Activated CD8-positive, alpha-beta T cell treated with anti-CD3 and anti-CD28 coated beads, Interleukin-2, amount 10 ng/mL, durations not matched to agents 7 days and 5 days (primary cell): Measurements from ENCODE around the gene PRKAR1A. TPM values are rescaled to one million over a fixed set of nuclear protein-coding genes. Genes with fewer than 3 reads are reported as not detected.
"Not testable (repeated sequence)": the region's sequence is repeated elsewhere in the genome, so short reads cannot be mapped to it uniquely, and the experiment has no call there.

ENCODE experiments used
- ATAC-seq: fragments of 150-1000 bp; cut with Tn5 transposase; one replicate; pipeline ENCODE4 v1.10.0; 2021; ENCODE audit warnings: moderate library complexity
- CTCF ChIA-PET: fragments of 350-600 bp; sonication (Branson Sonifier 250); formaldehyde crosslinking; loops from one replicate; lab custom pipeline; 2021; ENCODE audit warnings: antibody characterized with exemption; lab: Charles Lee
- POLR2A ChIA-PET: fragments of 350-600 bp; sonication (Branson Sonifier 250); formaldehyde crosslinking; loops from one replicate; lab custom pipeline; 2021; ENCODE audit warnings: antibody characterized with exemption; lab: Charles Lee
- DNase-seq: peaks from one replicate; pipeline ENCODE4 v3.0.0-alpha.2; 2020
- H3K27ac Mint-ChIP-seq: one replicate; pipeline ENCODE4 v1.8.0; 2021; ENCODE audit warnings: mild to moderate bottlenecking, mixed read lengths
- H3K27me3 Mint-ChIP-seq: one replicate; pipeline ENCODE4 v1.8.0; 2021; ENCODE audit warnings: low read depth, mixed read lengths
- H3K36me3 Mint-ChIP-seq: one replicate; pipeline ENCODE4 v1.8.0; 2021; ENCODE audit warnings: low read depth, mixed read lengths
- H3K4me1 Mint-ChIP-seq: one replicate; pipeline ENCODE4 v1.8.0; 2021; ENCODE audit warnings: low read depth, mixed read lengths
- H3K4me3 Mint-ChIP-seq: one replicate; pipeline ENCODE4 v1.8.0; 2021; ENCODE audit warnings: mild to moderate bottlenecking, mixed read lengths
- H3K9me3 Mint-ChIP-seq: one replicate; pipeline ENCODE4 v1.8.0; 2022; ENCODE audit warnings: mixed read lengths; ENCODE audit not compliant: insufficient read depth
- total RNA-seq, 2 experiments: library from RNA; stranded (reverse); gene quantifications; one replicate each; pipeline ENCODE4 v1.2.3, GENCODE V29; 2021

PRKAR1A gene
- total RNA-seq, 2 experiments from 2014 or later: 210 to 221 TPM

DNA sequence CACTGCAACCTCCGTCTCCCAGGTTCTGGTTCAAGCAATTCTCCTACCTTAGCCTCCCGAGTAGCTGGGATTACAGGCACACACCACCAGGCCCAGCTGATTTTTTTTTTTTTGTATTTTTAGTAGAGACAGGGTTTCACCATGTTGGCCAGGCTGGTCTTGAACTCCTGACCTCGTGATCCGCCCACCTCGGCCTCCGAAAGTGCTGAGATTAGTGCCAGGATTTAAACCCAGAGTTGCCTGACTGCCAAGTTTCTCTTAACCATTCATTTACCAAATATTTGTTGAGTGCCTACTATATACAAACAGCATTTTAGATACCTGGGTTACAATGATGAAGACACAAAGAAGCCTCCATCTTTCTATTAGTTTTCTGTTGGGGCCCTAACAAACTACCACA, 70.6 kb downstream of the PRKAR1A start:
- POLR2A ChIA-PET, H3K27ac Mint-ChIP-seq, H3K4me3 Mint-ChIP-seq, H3K27me3 Mint-ChIP-seq, H3K9me3 Mint-ChIP-seq, CTCF ChIA-PET, DNase-seq, ATAC-seq, H3K36me3 Mint-ChIP-seq, H3K4me1 Mint-ChIP-seq: not testable (repeated sequence)

DNA sequence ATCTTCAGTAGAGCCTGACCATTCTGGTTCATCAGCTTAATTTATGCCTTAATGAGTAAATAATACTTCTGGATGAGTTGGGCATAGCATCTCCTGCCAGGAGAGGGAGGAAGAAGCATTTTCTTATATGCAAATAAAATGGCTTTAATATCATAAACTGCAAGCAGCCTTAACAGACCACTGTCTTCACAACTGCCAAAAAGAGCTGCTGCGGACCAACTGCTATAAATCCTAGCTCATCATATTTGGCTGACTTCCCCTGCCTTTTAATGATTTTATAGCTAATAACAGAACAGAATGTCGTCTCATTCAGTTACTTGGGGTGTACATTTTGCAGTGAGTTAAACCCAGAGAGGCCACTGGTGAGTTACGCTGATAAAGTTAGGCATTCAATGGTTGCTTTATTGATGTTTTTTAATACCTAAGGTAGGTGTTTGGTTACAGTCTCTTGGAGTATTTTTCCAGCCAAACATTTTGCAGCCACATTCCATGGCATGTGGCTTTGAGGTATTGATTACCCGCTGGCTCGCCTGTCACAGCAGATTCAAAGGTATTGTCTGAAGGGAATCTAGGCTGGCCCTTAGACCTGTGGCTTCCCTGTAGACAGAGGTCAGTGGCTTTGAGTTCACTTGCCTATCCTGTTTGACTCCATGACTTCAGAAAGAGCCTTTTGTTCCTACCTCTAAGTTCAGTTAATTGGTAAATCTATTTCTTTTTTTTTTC, 72.5 kb downstream of the PRKAR1A start:
- Mint-ChIP-seq H3K27me3 (peaks cover 7% of the 10 kb centered on the region), H3K27ac (no peak overlapping the region), H3K36me3 (no peaks in the 10 kb centered on the region), H3K4me3 (no peak overlapping the region), H3K4me1 (no peaks in the 10 kb centered on the region), H3K9me3 (no peaks in the 10 kb centered on the region)
- POLR2A ChIA-PET: no interaction called here
- CTCF ChIA-PET: no interaction called here
- ATAC-seq (no peak), DNase-seq (no peak)

DNA sequence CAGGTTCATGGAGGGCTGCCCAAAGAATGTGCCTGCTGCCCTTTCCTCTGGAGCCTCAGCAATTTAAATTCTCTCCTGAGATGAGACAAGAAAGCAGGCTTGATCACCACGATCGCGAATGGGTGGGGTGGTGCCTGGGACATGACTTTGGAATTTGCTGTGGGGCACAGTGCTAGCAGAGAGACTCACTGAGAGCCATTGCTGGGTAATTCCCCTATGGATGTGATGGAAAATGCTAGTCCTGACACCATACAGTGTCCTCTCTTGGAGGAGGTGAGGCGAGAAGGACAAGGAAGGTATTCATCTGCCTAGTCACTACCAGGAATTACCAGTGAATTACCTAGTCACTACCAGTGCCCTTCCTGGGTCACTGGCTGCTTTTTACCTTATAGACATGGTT, 73.4 kb downstream of the PRKAR1A start:
- no peak overlapping the region for H3K27ac Mint-ChIP-seq
- no peak overlapping the region for H3K4me3 Mint-ChIP-seq
- ATAC-seq: no peak
- H3K9me3 Mint-ChIP-seq: no peaks in the 10 kb centered on the region
- no peaks in the 10 kb centered on the region for H3K4me1 Mint-ChIP-seq
- H3K36me3 Mint-ChIP-seq: no peaks in the 10 kb centered on the region
- H3K27me3 Mint-ChIP-seq: peaks cover 3% of the 10 kb centered on the region
- CTCF ChIA-PET: no interaction called here
- DNase-seq: no peak
- POLR2A ChIA-PET: no interaction called here

DNA sequence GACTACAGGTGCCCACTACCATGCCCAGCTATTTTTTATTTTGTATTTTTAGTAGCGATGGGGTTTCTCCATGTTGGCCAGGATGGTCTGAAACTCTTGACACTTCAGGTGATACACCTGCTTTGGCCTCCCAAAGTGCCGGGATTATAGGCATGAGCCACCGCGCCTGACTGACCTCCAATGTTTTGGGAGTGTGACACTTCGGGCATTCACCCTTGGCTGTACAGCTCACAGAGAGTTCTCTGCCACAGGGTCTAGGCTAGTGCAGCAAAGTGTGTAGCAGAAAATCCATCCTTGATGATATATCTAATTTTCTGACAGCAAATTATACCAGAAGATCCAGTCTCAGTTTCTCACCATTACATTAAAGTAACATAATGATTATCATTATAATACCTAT, 74.8 kb downstream of the PRKAR1A start:
- POLR2A ChIA-PET: no interaction called here
- no peak overlapping the region for H3K27ac Mint-ChIP-seq
- no peak overlapping the region for H3K4me3 Mint-ChIP-seq
- CTCF ChIA-PET: interaction anchor here (0.6 kb wide), 1 partner anchor 297 kb away, joined by 3 read pairs; no protein-coding TSS in a partner anchor
- no peaks in the 10 kb centered on the region for H3K9me3 Mint-ChIP-seq
- peaks cover 10% of the 10 kb centered on the region for H3K27me3 Mint-ChIP-seq
- no peaks in the 10 kb centered on the region for H3K36me3 Mint-ChIP-seq
- ATAC-seq (no peak), DNase-seq (no peak)
- no peaks in the 10 kb centered on the region for H3K4me1 Mint-ChIP-seq

DNA sequence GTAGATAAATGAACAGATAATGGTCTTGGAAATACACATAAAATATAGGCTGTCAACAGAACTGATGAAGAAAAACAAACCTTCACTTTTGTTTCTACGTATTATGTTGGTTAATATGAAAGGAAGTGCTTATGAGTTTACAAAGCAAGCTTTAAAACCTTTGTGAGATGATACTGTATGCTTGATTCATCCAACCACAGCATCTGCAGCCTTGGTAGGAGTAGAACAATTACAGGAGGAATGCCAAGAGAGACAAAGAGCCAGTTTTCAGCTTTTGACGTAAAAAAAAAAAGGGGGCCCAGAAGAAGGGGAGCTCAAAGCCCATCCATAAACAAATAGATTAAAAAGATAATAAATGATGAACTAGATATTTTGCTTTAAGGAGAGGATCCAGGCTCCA, 75.6 kb downstream of the PRKAR1A start:
- Mint-ChIP-seq H3K4me3 (no peak overlapping the region), H3K27me3 (peaks cover 15% of the 10 kb centered on the region), H3K9me3 (no peaks in the 10 kb centered on the region), H3K4me1 (no peaks in the 10 kb centered on the region), H3K27ac (no peak overlapping the region), H3K36me3 (no peaks in the 10 kb centered on the region)
- ChIA-PET POLR2A (no interaction called here), CTCF (interaction anchor here (0.6 kb wide), 1 partner anchor 296 kb away, joined by 3 read pairs; no protein-coding TSS in a partner anchor)
- no peak for ATAC-seq
- DNase-seq: no peak

DNA sequence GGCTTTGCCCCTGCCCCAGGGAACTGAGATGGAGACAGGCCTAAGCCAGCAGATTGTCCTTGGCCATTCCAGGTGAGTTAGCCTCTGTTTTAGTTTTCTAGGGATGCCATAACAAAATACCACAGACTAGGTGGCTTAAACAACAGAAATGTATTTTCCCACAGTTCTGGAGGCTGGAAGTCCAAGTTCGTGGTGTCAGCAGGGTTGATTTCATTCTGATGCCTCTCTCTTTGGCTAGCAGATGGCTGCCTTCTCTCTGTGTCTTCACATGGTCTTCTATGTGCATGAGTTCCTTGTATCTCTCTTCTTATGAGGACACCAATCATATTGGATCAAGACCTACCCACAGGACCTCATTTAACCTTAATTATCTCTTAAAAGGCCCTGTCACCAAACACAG, 76.1 kb downstream of the PRKAR1A start:
- DNase-seq (no peak), ATAC-seq (no peak)
- Mint-ChIP-seq H3K4me3 (no peak overlapping the region), H3K4me1 (no peaks in the 10 kb centered on the region), H3K9me3 (no peaks in the 10 kb centered on the region), H3K27ac (no peak overlapping the region), H3K27me3 (peaks cover 16% of the 10 kb centered on the region), H3K36me3 (no peaks in the 10 kb centered on the region)
- ChIA-PET POLR2A (no interaction called here), CTCF (no interaction called here)

DNA sequence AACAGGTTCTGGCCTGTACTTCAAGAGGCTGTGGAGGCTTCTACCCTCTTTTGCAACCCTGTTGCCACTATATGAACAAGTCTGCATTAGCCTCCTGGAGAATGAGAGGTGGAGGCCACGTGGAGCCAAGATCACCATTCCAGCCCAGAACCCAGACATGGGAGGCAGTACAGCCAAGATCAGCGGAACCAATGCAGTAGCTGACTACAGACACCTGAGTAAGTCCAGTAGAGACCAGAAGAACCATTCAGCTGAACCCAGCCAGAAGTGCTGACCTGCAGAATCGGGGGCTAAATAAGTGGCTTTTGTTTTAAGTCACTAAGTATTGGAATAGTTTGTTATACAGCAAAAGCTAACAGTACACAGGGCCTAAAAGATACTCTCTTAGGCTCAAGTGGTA, 76.9 kb downstream of the PRKAR1A start:
- ChIA-PET CTCF (no interaction called here), POLR2A (no interaction called here)
- no peak for ATAC-seq
- H3K27me3 Mint-ChIP-seq: peaks cover 21% of the 10 kb centered on the region
- no peaks in the 10 kb centered on the region for H3K4me1 Mint-ChIP-seq
- no peaks in the 10 kb centered on the region for H3K36me3 Mint-ChIP-seq
- no peak overlapping the region for H3K4me3 Mint-ChIP-seq
- DNase-seq: no peak
- no peaks in the 10 kb centered on the region for H3K9me3 Mint-ChIP-seq
- no peak overlapping the region for H3K27ac Mint-ChIP-seq

DNA sequence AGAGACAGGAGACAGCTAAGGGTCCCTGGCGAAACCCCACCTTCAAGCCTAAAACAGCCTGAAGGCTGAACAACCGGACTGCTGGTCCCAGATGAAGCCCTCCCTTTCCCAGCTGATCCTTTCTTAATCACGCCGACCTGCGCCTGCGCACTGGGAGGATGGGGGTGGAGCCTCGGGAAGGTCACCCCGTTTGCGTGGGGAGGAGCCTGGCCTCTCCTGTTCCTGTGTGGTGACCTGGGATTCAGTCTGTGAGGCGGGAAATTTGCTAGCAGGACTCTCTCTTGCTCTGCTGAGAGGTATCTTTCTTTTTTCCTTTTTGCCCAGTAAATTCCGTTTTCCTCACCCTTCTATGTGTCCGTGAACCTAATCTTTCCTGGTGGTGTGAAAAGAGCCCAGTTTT, 79.4 kb downstream of the PRKAR1A start:
- Mint-ChIP-seq H3K27ac (no peak overlapping the region), H3K9me3 (no peaks in the 10 kb centered on the region), H3K36me3 (no peaks in the 10 kb centered on the region), H3K27me3 (peaks cover 31% of the 10 kb centered on the region), H3K4me1 (peaks cover 17% of the 10 kb centered on the region), H3K4me3 (no peak overlapping the region)
- ChIA-PET POLR2A (no interaction called here), CTCF (no interaction called here)
- ATAC-seq (no peak), DNase-seq (no peak)

DNA sequence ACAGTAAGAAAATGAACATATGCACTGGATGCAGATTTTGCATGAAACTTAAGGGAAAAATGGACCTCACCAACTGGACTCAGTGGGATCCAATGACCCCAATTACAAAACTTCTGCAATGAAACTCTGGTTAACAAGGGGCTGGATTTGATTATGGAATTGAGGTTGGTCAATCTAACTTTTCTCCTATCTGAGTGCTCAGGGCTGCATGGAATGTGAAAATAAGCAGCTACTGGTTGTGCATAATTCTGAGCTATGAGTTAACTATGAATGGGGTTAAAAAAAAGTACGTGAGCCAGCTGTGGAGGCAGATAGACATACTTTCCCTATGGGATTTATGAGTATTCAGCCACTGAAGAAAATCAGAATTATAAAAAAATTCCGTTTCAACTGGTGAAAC, 79.8 kb downstream of the PRKAR1A start:
- peaks cover 18% of the 10 kb centered on the region for H3K4me1 Mint-ChIP-seq
- H3K36me3 Mint-ChIP-seq: no peaks in the 10 kb centered on the region
- no peaks in the 10 kb centered on the region for H3K9me3 Mint-ChIP-seq
- H3K27me3 Mint-ChIP-seq: peaks cover 35% of the 10 kb centered on the region
- DNase-seq: no peak
- ChIA-PET POLR2A (no interaction called here), CTCF (no interaction called here)
- no peak for ATAC-seq
- no peak overlapping the region for H3K27ac Mint-ChIP-seq
- no peak overlapping the region for H3K4me3 Mint-ChIP-seq

DNA sequence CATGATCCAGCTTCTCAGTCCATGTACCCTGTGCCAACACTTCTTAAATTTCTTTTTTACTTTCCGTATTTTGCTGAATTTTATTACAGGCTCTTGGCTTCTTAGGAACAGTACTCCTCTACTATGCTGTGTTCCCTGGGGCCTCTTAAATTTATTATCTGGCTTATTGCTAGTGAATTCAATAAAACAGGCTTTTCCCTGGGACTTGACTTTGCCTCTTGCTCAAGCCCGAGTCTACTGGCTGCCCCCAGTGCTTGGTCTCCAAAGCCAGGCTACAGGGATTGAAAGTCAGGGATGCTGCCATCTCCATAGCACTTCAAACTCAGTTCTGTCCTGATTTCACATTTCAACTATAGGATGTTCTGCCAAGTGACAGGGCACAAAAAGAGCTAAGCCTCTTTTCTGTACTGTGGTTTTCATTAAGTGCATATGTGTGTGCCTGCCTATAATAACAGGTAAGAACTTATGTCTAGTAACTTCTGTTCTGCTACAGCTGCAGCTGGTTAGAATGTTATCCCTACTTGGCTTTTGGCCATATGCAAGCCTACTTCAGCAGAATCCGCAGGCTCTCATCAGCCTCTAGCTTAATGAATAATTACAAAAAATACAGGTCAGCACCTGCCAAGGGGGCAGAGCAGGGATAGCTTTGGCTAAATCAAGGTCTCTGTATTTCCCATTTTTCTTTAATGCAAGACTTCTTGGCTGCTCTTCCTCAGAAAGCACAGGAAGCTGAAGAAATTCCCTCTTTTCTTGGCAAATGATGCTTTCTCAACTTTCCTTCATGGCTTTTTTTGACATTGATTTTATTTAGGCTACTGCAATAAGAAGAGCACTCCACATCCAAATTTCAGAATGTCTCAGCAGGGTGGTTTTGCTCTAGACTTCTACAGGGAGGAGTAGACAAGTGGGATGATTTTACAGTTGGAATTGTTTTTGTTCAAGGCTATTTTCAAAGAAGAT, 80.7 kb downstream of the PRKAR1A start:
- peaks cover 42% of the 10 kb centered on the region for H3K27me3 Mint-ChIP-seq
- H3K9me3 Mint-ChIP-seq: no peaks in the 10 kb centered on the region
- H3K4me1 Mint-ChIP-seq: peaks cover 18% of the 10 kb centered on the region
- POLR2A ChIA-PET: no interaction called here
- no peak overlapping the region for H3K27ac Mint-ChIP-seq
- no peak overlapping the region for H3K4me3 Mint-ChIP-seq
- ATAC-seq (no peak), DNase-seq (no peak)
- CTCF ChIA-PET: interaction anchor here (1.5 kb wide), 1 partner anchor 55 kb away, joined by 3 read pairs; no protein-coding TSS in a partner anchor
- no peaks in the 10 kb centered on the region for H3K36me3 Mint-ChIP-seq

DNA sequence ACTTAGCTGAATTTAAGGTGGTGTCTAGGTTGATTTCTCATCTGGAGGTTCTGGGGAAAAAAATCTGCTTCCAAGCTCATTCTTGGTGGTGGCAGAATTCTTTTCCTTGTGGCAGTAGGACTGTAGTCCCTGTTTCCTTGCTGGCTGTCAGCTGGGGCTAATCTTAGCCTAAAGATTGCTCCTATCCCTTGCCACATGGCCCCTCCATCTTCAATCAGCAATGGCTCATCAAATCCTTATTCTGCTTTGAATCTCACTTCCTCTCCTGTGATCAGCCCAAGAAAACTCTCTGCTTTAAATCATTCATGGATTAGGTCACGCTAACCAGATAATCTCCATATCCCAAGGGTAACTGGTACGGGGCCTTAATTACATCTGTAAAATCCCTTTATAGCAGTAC, 82.3 kb downstream of the PRKAR1A start:
- ATAC-seq: no peak
- H3K27ac Mint-ChIP-seq: no peak overlapping the region
- H3K27me3 Mint-ChIP-seq: peaks cover 51% of the 10 kb centered on the region
- no peaks in the 10 kb centered on the region for H3K9me3 Mint-ChIP-seq
- H3K4me3 Mint-ChIP-seq: no peak overlapping the region
- H3K4me1 Mint-ChIP-seq: peaks cover 18% of the 10 kb centered on the region
- POLR2A ChIA-PET: no interaction called here
- CTCF ChIA-PET: interaction anchor here (1.5 kb wide), 1 partner anchor 57 kb away, joined by 3 read pairs; no protein-coding TSS in a partner anchor
- DNase-seq: no peak
- H3K36me3 Mint-ChIP-seq: no peaks in the 10 kb centered on the region

DNA sequence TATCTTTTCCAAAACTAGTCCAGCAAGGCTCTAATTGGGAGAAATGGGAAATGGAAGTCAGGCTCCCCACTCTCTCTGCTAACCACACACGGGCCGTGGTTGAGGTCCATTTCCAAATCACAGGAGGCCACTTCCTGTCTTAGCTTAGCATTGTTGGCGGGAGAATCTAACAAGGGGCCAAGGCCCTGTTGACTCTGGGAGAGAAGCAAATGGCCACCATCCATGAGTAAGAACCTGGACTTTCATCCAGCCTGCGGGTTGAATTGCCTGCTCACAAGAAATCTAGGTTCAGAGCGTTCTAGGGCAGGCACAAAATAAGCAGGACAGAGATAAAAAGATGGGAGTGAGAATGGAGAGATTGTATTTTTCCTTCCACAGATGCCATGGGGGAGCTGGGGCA, 83.3 kb downstream of the PRKAR1A start:
- peaks cover 55% of the 10 kb centered on the region for H3K27me3 Mint-ChIP-seq
- no peaks in the 10 kb centered on the region for H3K36me3 Mint-ChIP-seq
- CTCF ChIA-PET: interaction anchor here (0.8 kb wide), 1 partner anchor 61 kb away, joined by 3 read pairs; no protein-coding TSS in a partner anchor

More for the DNA sequence above, 83.3 kb downstream of the PRKAR1A start:
- no peak overlapping the region for H3K27ac Mint-ChIP-seq
- H3K4me1 Mint-ChIP-seq: peaks cover 22% of the 10 kb centered on the region
- no peaks in the 10 kb centered on the region for H3K9me3 Mint-ChIP-seq
- no peak for ATAC-seq
- no peak for DNase-seq
- POLR2A ChIA-PET: no interaction called here
- H3K4me3 Mint-ChIP-seq: no peak overlapping the region
